Hepatocyte (in vitro differentiated cells): ENCODE measurements around the gene PCDHB4. TPM values are rescaled to one million over a fixed set of nuclear protein-coding genes. Genes with fewer than 3 reads are reported as not detected.

Source experiments
- polyA plus RNA-seq: library from polyadenylated mRNA; unstranded; fragments of >200 nt; fragmentation: Nextera tagmentation; extraction: Ambion mirVana; gene quantifications from 2 replicates; pipeline ENCODE4 v1.2.1, GENCODE V29; 2016
- total RNA-seq: library from RNA; depleted of rRNA; stranded (reverse); fragments of >200 nt; gene quantifications from 2 replicates; pipeline ENCODE4 v1.2.3, GENCODE V29; 2014

The PCDHB4 gene
- total and polyA plus RNA-seq, 2 experiments from 2014 or later, result 0.29 to 2.5 TPM

Other genes with a start within 250 kb of the PCDHB4 start
- 18.7 TPM in 2 replicates for gene PCDHA12, start 246.5 kb upstream of the PCDHB4 start, total RNA-seq
- 7.2 and 7.8 TPM in 2 replicates for gene PCDHA12, start 246.5 kb upstream of the PCDHB4 start, polyA plus RNA-seq
- 4.1 and 4.3 TPM in 2 replicates for gene PCDHA13, start 239.7 kb upstream of the PCDHB4 start, total RNA-seq
- gene PCDHA13, start 239.7 kb upstream of the PCDHB4 start, polyA plus RNA-seq, result 0.27 and 1.2 TPM in 2 replicates
- gene PCDHAC1, start 195.5 kb upstream of the PCDHB4 start, total RNA-seq, result 6.3 and 7.0 TPM in 2 replicates
- gene PCDHAC1, start 195.5 kb upstream of the PCDHB4 start, polyA plus RNA-seq, result 0.41 and 1.3 TPM in 2 replicates
- gene PCDHAC2, start 155.3 kb upstream of the PCDHB4 start, total RNA-seq, result 6.8 and 11.3 TPM in 2 replicates
- 5.4 and 6.4 TPM in 2 replicates for gene PCDHAC2, start 155.3 kb upstream of the PCDHB4 start, polyA plus RNA-seq
- 0.16 and 0.17 TPM in 2 replicates for gene PCDHB1, start 70.4 kb upstream of the PCDHB4 start, total RNA-seq
- not detected in 2 replicates for gene PCDHB1, start 70.4 kb upstream of the PCDHB4 start, polyA plus RNA-seq
- 23.0 and 27.7 TPM in 2 replicates for gene PCDHB2, start 27.2 kb upstream of the PCDHB4 start, total RNA-seq
- gene PCDHB2, start 27.2 kb upstream of the PCDHB4 start, polyA plus RNA-seq, result 27.3 and 29.4 TPM in 2 replicates
- gene PCDHB3, start 21.3 kb upstream of the PCDHB4 start, total RNA-seq, result 3.8 and 4.1 TPM in 2 replicates
- gene PCDHB3, start 21.3 kb upstream of the PCDHB4 start, polyA plus RNA-seq, result 0.76 and 1.5 TPM in 2 replicates
- gene PCDHB5, start 13.4 kb downstream of the PCDHB4 start, total RNA-seq, result 7.0 TPM in 2 replicates
- gene PCDHB5, start 13.4 kb downstream of the PCDHB4 start, polyA plus RNA-seq, result 6.2 and 6.4 TPM in 2 replicates
- 0.56 and 1.1 TPM in 2 replicates for gene PCDHB6, start 28.2 kb downstream of the PCDHB4 start, total RNA-seq
- gene PCDHB6, start 28.2 kb downstream of the PCDHB4 start, polyA plus RNA-seq, result not detected in 2 replicates
- gene PCDHB7, start 50.8 kb downstream of the PCDHB4 start, total RNA-seq, result 0.48 and 0.53 TPM in 2 replicates
- 0.51 and 0.56 TPM in 2 replicates for gene PCDHB7, start 50.8 kb downstream of the PCDHB4 start, polyA plus RNA-seq
- 0.24 and 0.63 TPM in 2 replicates for gene PCDHB8, start 56.0 kb downstream of the PCDHB4 start, total RNA-seq
- gene PCDHB8, start 56.0 kb downstream of the PCDHB4 start, polyA plus RNA-seq, result 0.17 and 0.75 TPM in 2 replicates
- 2.2 and 3.4 TPM in 2 replicates for gene PCDHB16, start 60.6 kb downstream of the PCDHB4 start, total RNA-seq
- gene PCDHB16, start 60.6 kb downstream of the PCDHB4 start, polyA plus RNA-seq, result 3.3 and 4.0 TPM in 2 replicates
- 1.2 and 2.3 TPM in 2 replicates for gene PCDHB9, start 65.3 kb downstream of the PCDHB4 start, total RNA-seq
- 0.33 and 1.0 TPM in 2 replicates for gene PCDHB9, start 65.3 kb downstream of the PCDHB4 start, polyA plus RNA-seq
- 2.4 and 3.1 TPM in 2 replicates for gene PCDHB10, start 70.5 kb downstream of the PCDHB4 start, total RNA-seq
- 2.7 and 2.8 TPM in 2 replicates for gene PCDHB10, start 70.5 kb downstream of the PCDHB4 start, polyA plus RNA-seq
- gene PCDHB11, start 77.8 kb downstream of the PCDHB4 start, total RNA-seq, result 0.92 and 2.1 TPM in 2 replicates
- gene PCDHB11, start 77.8 kb downstream of the PCDHB4 start, polyA plus RNA-seq, result 1.2 and 1.8 TPM in 2 replicates
- 1.1 and 1.4 TPM in 2 replicates for gene PCDHB12, start 86.9 kb downstream of the PCDHB4 start, total RNA-seq
- gene PCDHB12, start 86.9 kb downstream of the PCDHB4 start, polyA plus RNA-seq, result 0.86 and 0.97 TPM in 2 replicates
- gene PCDHB13, start 92.1 kb downstream of the PCDHB4 start, total RNA-seq, result 1.9 and 2.0 TPM in 2 replicates
- gene PCDHB13, start 92.1 kb downstream of the PCDHB4 start, polyA plus RNA-seq, result 0.50 and 1.1 TPM in 2 replicates
- 3.9 and 4.3 TPM in 2 replicates for gene PCDHB14, start 101.5 kb downstream of the PCDHB4 start, total RNA-seq
- 2.2 and 3.0 TPM in 2 replicates for gene PCDHB14, start 101.5 kb downstream of the PCDHB4 start, polyA plus RNA-seq
- 1.8 and 3.3 TPM in 2 replicates for gene PCDHB15, start 123.6 kb downstream of the PCDHB4 start, total RNA-seq
- 2.0 and 2.6 TPM in 2 replicates for gene PCDHB15, start 123.6 kb downstream of the PCDHB4 start, polyA plus RNA-seq
- 0.50 and 1.7 TPM in 2 replicates for gene SLC25A2, start 182.2 kb downstream of the PCDHB4 start, total RNA-seq
- not detected in 2 replicates for gene SLC25A2, start 182.2 kb downstream of the PCDHB4 start, polyA plus RNA-seq
- gene TAF7, start 199.0 kb downstream of the PCDHB4 start, total RNA-seq, result 85.2 and 96.9 TPM in 2 replicates
- 103 and 107 TPM in 2 replicates for gene TAF7, start 199.0 kb downstream of the PCDHB4 start, polyA plus RNA-seq
- gene PCDHGA1, start 208.7 kb downstream of the PCDHB4 start, total RNA-seq, result 0.24 and 0.33 TPM in 2 replicates
- not detected in 2 replicates for gene PCDHGA1, start 208.7 kb downstream of the PCDHB4 start, polyA plus RNA-seq
- 0.08 TPM in 1 of 2 replicates, not detected in the other for gene PCDHGA2, start 216.9 kb downstream of the PCDHB4 start, total RNA-seq
- gene PCDHGA2, start 216.9 kb downstream of the PCDHB4 start, polyA plus RNA-seq, result 0.10 TPM in 1 of 2 replicates, not detected in the other
- gene PCDHGA3, start 222.0 kb downstream of the PCDHB4 start, total RNA-seq, result not detected in 2 replicates
- gene PCDHGA3, start 222.0 kb downstream of the PCDHB4 start, polyA plus RNA-seq, result 0.45 TPM in 1 of 2 replicates, not detected in the other
- gene PCDHGB1, start 228.3 kb downstream of the PCDHB4 start, total RNA-seq, result 0.24 and 0.53 TPM in 2 replicates
- gene PCDHGB1, start 228.3 kb downstream of the PCDHB4 start, polyA plus RNA-seq, result 0.57 TPM in 1 of 2 replicates, not detected in the other
- gene PCDHGA4, start 233.2 kb downstream of the PCDHB4 start, total RNA-seq, result 0.17 and 0.28 TPM in 2 replicates
- 0.24 TPM in 1 of 2 replicates, not detected in the other for gene PCDHGA4, start 233.2 kb downstream of the PCDHB4 start, polyA plus RNA-seq
- gene PCDHGB2, start 238.2 kb downstream of the PCDHB4 start, total RNA-seq, result 0.20 and 0.33 TPM in 2 replicates
- gene PCDHGB2, start 238.2 kb downstream of the PCDHB4 start, polyA plus RNA-seq, result not detected in 2 replicates
- gene PCDHGA5, start 242.3 kb downstream of the PCDHB4 start, total RNA-seq, result 0.03 and 0.20 TPM in 2 replicates
- not detected in 2 replicates for gene PCDHGA5, start 242.3 kb downstream of the PCDHB4 start, polyA plus RNA-seq
- not detected in 2 replicates for gene PCDHGB3, start 248.4 kb downstream of the PCDHB4 start, total RNA-seq
- not detected in 2 replicates for gene PCDHGB3, start 248.4 kb downstream of the PCDHB4 start, polyA plus RNA-seq